Stimulated activated naive B cell treated with anti-CD40 and anti-IgM and Interleukin-4, amounts not matched to agents 10 μg/mL and 1 μg/mL and 100 μg/mL, for 72 hours (primary cell): Measurements from ENCODE around the gene PRLR.

ENCODE experiments used
- ATAC-seq, 2 donors: fragments of 150-1000 bp; cut with Tn5 transposase; replicated peaks; 2 replicates each; pipeline ENCODE4 v1.10.0; 2021; ENCODE audit warnings: moderate library complexity in 1 of 2
- DNase-seq: peaks from one replicate; pipeline ENCODE4 v3.0.0; 2021
- H3K27ac Mint-ChIP-seq: one replicate; pipeline ENCODE4 v1.8.0; 2022; ENCODE audit warnings: mild to moderate bottlenecking, mixed read lengths
- H3K27me3 Mint-ChIP-seq, 2 donors: one replicate each; pipeline ENCODE4 v1.8.0; 2022; ENCODE audit warnings: mixed read lengths in 2 of 2
- H3K36me3 Mint-ChIP-seq, 2 donors: one replicate each; pipeline ENCODE4 v1.8.0; 2022; ENCODE audit warnings: mixed read lengths in 2 of 2, mild to moderate bottlenecking in 1 of 2
- H3K4me1 Mint-ChIP-seq, 2 donors: one replicate each; pipeline ENCODE4 v1.8.0; 2022; ENCODE audit warnings: mixed read lengths in 2 of 2, mild to moderate bottlenecking in 1 of 2
- H3K4me3 Mint-ChIP-seq, 2 donors: one replicate each; pipeline ENCODE4 v1.8.0; 2022; ENCODE audit warnings: mild to moderate bottlenecking in 2 of 2, mixed read lengths in 2 of 2, moderate library complexity in 1 of 2
- H3K9me3 Mint-ChIP-seq, 2 donors: one replicate each; pipeline ENCODE4 v1.8.0; 2022; ENCODE audit warnings: mixed read lengths in 2 of 2, mild to moderate bottlenecking in 1 of 2

PRLR gene

DNA sequence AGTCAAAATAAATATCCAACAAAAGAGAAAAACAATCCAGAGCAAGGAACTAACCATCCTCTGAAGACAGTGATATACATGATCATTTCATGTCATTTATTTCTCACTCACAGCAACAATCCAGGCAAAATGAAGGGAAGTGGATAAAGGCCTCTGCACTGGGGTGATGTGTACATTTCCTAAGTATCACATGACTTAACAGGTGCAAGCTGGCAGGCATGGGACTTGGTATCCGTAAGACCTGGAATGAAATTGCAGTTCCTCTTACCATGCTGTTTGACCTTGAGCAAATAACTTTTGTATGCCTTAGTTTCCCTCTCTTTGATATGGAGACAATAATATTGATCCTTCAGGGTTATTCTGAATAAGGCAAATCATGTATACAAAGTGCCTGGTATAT, 77.6 kb downstream of the PRLR start:
- Mint-ChIP-seq H3K36me3 (no peaks in the 10 kb centered on the region), H3K9me3 (no peaks in the 10 kb centered on the region), H3K27me3 (peaks cover 0 to 10% of the 10 kb centered on the region in 2 donors), H3K4me1 (no peaks in the 10 kb centered on the region), H3K27ac (no peak overlapping the region), H3K4me3 (no peak overlapping the region)
- ATAC-seq (no peak), DNase-seq (no peak)

DNA sequence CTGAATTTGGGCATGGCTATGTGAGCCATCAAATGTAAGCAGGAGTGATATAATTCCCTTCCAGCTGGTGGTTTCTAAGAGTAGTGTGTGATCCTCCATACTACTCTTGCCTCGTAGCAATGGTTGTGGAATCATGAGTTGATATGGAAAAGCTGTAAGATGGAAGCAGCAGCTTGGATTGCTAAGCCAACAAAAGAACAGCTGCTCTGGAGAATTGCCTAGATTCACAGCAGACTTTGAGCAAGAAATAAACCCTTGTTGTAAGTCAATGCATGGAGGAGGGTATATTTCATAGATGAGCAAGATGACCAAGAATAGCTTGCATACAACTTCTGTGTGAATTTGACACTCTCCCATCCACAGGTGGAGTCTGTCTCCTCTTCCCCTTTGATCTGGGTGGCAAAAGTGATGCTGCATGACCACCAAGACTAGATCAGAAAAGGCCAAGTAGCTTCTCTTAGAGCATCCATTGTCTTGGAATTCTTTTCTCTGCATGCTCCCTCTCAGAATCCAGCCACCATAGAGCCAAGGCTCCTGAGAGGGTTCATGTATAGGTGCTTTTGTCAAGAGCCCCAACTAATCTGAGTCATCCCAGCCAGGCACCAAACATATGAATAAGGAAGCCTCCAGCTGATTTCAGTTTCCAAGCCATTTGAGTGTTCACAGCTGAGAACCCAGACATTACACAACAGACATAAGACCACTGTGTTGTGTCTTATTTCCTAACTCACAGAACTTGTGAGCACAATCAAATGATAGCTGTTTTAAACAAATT, 79.0 kb downstream of the PRLR start:
- Mint-ChIP-seq H3K27ac (no peak overlapping the region), H3K4me3 (no peak overlapping the region), H3K9me3 (no peaks in the 10 kb centered on the region), H3K4me1 (no peaks in the 10 kb centered on the region), H3K27me3 (peaks cover 0 to 9% of the 10 kb centered on the region in 2 donors), H3K36me3 (no peaks in the 10 kb centered on the region)
- DNase-seq (no peak), ATAC-seq (no peak)

DNA sequence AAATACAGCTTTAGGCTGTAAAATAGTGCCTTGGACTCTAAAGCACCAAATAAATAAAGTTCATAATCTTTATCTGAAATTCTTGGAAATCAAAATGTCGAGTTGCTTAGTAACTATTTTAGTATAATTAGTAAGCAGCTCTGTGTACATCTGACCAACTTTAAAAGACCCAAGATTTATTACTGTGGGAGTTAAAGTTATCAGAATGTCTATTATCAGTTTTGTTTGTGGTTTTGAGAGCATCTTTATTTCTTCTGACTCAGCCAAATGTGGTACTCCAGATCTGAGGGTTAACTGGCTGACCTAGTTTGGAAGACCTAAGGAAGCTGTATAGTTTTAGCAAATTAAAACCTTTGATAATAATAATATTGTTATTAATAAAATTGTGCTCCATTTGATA, 81.2 kb downstream of the PRLR start:
- ATAC-seq = no peak
- Mint-ChIP-seq H3K36me3 (no peaks in the 10 kb centered on the region), H3K27me3 (peaks cover 6 to 10% of the 10 kb centered on the region in 2 donors)

DNA sequence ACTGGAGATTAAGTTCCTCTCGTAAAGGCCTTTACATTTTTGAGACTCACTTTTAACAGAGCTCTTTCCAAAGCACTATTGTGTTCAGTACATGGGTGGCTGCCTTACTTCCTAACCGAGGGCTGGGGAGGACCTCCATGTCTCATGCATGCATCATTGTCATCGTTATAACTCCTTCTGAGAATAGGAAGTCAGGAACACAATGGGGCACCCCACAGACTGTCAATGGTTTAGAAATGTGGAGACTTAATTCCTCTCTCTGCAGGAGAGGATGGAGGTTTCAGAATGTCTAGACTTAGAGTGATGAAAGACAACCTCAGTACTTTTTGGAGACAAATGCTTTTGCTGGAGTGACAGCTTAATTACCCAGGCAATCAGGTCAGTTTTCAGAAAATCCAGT, 83.9 kb downstream of the PRLR start:
- Mint-ChIP-seq H3K4me1 (no peaks in the 10 kb centered on the region), H3K27me3 (peaks cover 6 to 11% of the 10 kb centered on the region in 2 donors), H3K36me3 (no peaks in the 10 kb centered on the region), H3K4me3 (no peak overlapping the region), H3K9me3 (no peaks in the 10 kb centered on the region), H3K27ac (no peak overlapping the region)
- no peak for DNase-seq
- no peak for ATAC-seq

More for the DNA sequence above, 81.2 kb downstream of the PRLR start:
- no peak for DNase-seq
- no peaks in the 10 kb centered on the region for H3K9me3 Mint-ChIP-seq
- H3K4me1 Mint-ChIP-seq = no peaks in the 10 kb centered on the region
- no peak overlapping the region for H3K27ac Mint-ChIP-seq
- H3K4me3 Mint-ChIP-seq = no peak overlapping the region

DNA sequence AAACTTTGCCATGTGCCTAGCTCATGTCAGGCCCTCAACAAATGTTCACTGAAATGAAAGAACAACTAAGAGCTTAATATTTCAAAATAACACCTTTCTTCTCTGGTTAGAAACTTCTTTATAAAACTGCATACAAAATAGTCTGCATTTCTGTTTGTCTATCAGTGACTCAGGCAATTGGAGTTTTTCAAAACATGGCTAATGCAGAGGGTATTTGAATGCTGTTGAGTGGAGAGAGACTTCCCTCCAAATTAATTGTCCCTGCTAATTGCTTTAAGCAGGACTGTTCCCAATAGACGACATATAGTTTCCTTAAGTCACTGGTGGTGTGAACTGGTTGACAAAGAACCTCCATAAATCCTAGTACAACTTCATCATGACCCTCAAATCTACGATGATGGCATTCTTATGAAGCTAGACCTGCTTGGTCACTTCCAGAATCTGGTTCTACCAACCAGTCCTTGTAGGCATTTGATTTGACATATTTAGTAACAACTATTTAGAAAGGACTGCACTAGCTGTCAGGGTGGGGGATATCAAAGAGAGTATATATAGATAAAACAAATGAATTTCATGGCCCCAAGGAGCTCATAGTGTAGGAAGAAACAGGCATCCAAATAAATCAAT, 84.5 kb downstream of the PRLR start:
- DNase-seq = no peak
- H3K27ac Mint-ChIP-seq = no peak overlapping the region

DNA sequence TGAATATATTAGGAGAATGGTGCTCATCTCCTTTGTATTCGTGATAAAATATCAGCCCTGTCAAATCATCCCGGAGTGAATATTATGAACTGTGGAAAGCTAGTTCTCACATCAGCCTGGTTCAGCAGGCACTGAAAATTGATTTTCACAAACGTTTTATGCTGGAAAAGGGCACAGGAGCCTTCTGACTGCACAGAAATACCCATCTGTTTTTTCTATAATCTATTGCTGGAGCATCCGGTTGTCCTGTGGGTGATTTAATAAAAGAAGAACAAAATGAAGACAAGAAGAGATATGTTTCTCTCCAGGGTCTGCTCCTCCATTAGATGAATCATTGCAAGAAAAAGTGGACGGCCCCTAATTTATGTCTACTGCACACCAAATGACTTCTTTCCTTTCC, 85.3 kb downstream of the PRLR start:
- no peak for DNase-seq
- H3K27ac Mint-ChIP-seq = no peak overlapping the region
- no peaks in the 10 kb centered on the region for H3K36me3 Mint-ChIP-seq
- ATAC-seq = no peak
- no peaks in the 10 kb centered on the region for H3K9me3 Mint-ChIP-seq
- peaks cover 2 to 11% of the 10 kb centered on the region in 2 donors for H3K27me3 Mint-ChIP-seq
- H3K4me1 Mint-ChIP-seq = no peaks in the 10 kb centered on the region
- H3K4me3 Mint-ChIP-seq = no peak overlapping the region

More for the DNA sequence above, 84.5 kb downstream of the PRLR start:
- Mint-ChIP-seq H3K27me3 (peaks cover 6 to 11% of the 10 kb centered on the region in 2 donors), H3K4me1 (no peaks in the 10 kb centered on the region), H3K36me3 (no peaks in the 10 kb centered on the region), H3K9me3 (no peaks in the 10 kb centered on the region), H3K4me3 (no peak overlapping the region)
- no peak for ATAC-seq

DNA sequence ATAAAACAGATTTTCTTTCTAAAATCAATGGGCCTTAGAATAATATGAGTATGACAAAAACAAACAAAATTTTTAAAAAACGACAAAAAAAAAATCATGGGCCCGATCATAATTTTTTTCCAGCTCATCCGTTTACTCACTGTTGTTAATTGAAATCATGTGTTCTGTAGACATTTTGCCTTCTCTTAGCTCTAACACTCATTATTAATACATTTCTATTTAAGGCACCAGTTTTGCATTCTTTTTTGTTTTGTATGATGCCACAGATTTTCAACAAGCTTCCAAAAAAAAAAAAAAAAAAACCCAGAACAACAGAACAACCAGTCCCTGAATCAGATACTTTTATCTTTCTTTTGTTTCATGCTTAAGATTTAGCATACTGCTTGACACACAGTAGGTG, 86.4 kb downstream of the PRLR start:
- Mint-ChIP-seq H3K9me3 (no peaks in the 10 kb centered on the region), H3K27ac (no peak overlapping the region), H3K36me3 (no peaks in the 10 kb centered on the region), H3K27me3 (peaks cover 0 to 11% of the 10 kb centered on the region in 2 donors), H3K4me3 (no peak overlapping the region), H3K4me1 (no peaks in the 10 kb centered on the region)
- ATAC-seq (no peak), DNase-seq (no peak)

DNA sequence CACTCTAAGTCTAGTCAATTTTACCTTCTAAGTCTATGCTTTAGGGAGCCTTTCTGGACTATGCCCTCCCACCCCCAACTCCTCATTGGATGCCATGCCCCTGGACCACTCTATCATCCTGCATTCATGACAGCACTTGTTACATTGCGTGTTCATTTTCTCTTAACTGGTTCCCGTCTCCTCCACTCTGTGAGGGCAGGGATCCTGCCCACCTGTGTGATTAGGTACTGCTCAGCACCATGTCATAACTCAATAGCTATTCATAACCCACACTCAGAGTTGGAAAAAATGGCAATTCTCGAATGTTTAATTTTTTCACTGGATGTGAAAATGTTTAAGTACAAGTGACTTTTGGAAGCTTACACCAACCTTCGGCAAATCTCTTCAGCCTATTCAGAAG, 88.5 kb downstream of the PRLR start:
- DNase-seq = no peak
- H3K4me1 Mint-ChIP-seq = no peaks in the 10 kb centered on the region
- no peak overlapping the region for H3K4me3 Mint-ChIP-seq
- H3K36me3 Mint-ChIP-seq = no peaks in the 10 kb centered on the region
- no peak overlapping the region for H3K27ac Mint-ChIP-seq
- no peaks in the 10 kb centered on the region for H3K9me3 Mint-ChIP-seq
- ATAC-seq = no peak
- H3K27me3 Mint-ChIP-seq = peaks cover 0 to 11% of the 10 kb centered on the region in 2 donors

DNA sequence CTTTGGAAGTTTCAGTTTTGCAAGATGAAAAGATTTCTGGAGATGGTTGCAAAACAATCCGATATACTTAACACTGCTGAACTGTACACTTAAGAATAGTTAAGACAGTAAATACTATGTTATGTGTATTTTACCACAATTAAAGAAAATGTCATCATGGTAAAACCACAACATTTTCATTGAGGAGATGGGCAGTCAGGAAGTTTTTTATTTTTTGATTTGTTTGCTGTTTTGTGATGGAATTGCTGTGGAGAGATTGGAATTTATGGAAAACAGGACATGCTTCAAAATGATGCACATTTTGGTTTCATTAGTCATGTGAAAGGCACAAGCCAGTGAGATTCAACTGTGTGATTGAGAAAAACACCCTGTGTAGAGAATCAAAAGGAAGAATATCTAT, 92.1 kb downstream of the PRLR start:
- ATAC-seq = no peak
- no peak overlapping the region for H3K27ac Mint-ChIP-seq
- no peaks in the 10 kb centered on the region for H3K36me3 Mint-ChIP-seq
- DNase-seq = no peak
- H3K27me3 Mint-ChIP-seq = peaks cover 0 to 8% of the 10 kb centered on the region in 2 donors
- H3K9me3 Mint-ChIP-seq = peaks cover 0 to 2% of the 10 kb centered on the region in 2 donors
- peaks cover 0 to 3% of the 10 kb centered on the region in 2 donors for H3K4me1 Mint-ChIP-seq
- H3K4me3 Mint-ChIP-seq = no peak overlapping the region

DNA sequence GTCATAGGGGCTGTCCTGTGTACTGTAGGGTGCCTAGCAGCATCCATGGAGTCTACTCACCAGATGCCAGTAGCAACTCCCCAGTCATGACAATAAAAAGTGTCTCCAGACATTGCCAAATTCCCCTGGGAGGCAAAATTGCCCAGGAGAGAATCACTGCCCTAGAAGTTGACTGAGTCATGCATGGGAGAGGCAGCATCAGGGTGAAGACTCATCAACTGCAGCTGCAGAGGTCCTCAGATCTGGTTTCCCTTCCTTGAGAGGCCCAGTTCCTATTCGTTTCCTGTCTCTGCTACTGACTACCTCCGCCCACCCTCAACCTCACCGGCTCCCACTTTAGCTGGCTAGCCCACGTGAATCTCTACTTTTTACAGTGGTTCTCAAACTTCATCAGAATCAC, 93.9 kb downstream of the PRLR start:
- peaks cover 0 to 3% of the 10 kb centered on the region in 2 donors for H3K4me1 Mint-ChIP-seq
- no peaks in the 10 kb centered on the region for H3K36me3 Mint-ChIP-seq
- ATAC-seq (peak in 1 of 2 donors; percentile 36), DNase-seq (no peak)
- H3K9me3 Mint-ChIP-seq = peaks cover 0 to 2% of the 10 kb centered on the region in 2 donors
- H3K4me3 Mint-ChIP-seq = no peak overlapping the region
- H3K27me3 Mint-ChIP-seq = peaks cover 0 to 8% of the 10 kb centered on the region in 2 donors
- no peak overlapping the region for H3K27ac Mint-ChIP-seq

DNA sequence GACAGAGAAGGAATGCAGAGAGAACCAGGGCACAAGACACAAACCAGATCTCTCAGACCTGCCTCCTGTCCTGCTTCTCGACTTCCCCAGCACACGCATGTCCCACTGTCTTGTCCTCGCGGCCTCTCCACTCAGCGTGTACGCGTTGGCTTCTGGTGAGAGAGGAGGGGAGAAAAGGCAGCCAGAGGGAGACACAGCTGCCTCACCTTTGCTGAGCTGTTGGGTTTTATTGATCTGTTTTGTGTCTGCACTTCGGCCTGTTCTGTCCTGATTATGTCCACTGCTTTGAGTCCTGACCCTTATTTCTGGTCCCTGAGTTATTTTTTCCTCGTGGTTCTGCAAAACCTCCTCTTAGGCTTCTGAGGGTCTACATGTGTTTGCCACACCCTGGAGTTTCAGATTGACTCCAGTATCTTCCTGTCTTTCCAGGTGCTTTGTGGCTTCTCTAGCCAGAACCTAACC, 95.0 kb downstream of the PRLR start:
- H3K4me1 Mint-ChIP-seq = peaks cover 0 to 3% of the 10 kb centered on the region in 2 donors

DNA sequence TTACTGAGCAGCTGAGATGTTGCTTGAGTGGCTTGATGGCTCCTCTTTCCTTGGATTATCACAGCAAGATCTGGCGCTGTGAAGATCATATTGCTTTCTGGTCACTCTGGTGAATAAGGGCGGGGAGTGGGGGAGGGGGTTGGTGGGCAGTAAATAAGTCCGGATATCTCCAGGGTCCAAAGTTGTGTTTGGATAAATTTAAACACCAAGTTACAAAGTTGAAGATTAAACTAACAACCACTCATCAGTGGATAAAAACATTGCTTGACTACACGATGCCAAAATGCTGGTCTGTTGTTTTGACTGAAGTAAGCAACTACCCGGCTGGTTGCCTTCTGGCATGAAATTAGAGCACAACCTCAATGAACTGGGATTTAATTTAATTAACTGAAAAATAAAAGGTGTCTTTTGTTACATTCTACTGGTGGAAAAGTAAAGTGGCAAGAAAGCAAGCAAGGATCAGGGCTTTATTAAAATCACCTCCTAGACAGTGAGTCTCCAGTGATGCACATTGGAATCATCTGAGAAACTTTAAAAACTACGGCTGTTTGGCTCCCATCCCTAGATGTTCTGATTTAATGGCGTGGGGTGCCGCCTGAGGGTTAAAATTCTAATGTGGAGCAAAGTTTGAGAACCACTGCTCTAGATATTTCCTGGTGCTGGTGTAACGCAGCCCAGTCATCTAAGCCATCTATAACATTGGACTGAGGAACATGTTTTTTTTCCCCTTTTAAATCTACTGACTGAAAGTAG, 95.8 kb downstream of the PRLR start:
- H3K27me3 Mint-ChIP-seq = peaks cover 11 to 21% of the 10 kb centered on the region in 2 donors
- no peak overlapping the region for H3K27ac Mint-ChIP-seq
- H3K36me3 Mint-ChIP-seq = no peaks in the 10 kb centered on the region

More for the DNA sequence above, 95.0 kb downstream of the PRLR start:
- no peak for ATAC-seq
- DNase-seq = no peak
- Mint-ChIP-seq H3K4me3 (no peak overlapping the region), H3K36me3 (no peaks in the 10 kb centered on the region), H3K27ac (no peak overlapping the region), H3K27me3 (peaks cover 8 to 12% of the 10 kb centered on the region in 2 donors), H3K9me3 (peaks cover 0 to 2% of the 10 kb centered on the region in 2 donors)

DNA sequence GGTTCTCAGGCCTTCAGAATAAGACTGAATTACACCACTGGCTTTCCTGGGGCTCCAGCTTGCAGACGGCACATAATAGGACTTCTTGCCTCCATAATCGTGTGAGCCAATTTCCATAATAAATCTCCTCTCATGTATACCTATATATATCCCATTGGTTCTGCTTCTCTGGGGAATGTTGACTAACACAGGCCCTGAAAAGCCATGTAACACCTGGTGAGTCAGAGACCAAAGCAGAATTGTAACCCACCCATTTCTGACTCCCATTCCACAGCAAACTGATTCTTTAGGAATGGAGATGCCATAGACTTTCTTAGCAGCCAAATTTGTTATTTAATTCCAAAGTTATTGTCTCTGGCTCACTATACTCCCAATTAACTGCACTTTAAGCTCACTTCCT, 97.1 kb downstream of the PRLR start:
- H3K4me3 Mint-ChIP-seq = no peak overlapping the region
- no peaks in the 10 kb centered on the region for H3K36me3 Mint-ChIP-seq
- H3K4me1 Mint-ChIP-seq = peaks cover 0 to 3% of the 10 kb centered on the region in 2 donors
- DNase-seq (no peak), ATAC-seq (no peak)
- H3K9me3 Mint-ChIP-seq = peaks cover 0 to 2% of the 10 kb centered on the region in 2 donors
- peaks cover 11 to 22% of the 10 kb centered on the region in 2 donors for H3K27me3 Mint-ChIP-seq
- no peak overlapping the region for H3K27ac Mint-ChIP-seq

More for the DNA sequence above, 95.8 kb downstream of the PRLR start:
- Mint-ChIP-seq H3K4me1 (peaks cover 0 to 3% of the 10 kb centered on the region in 2 donors), H3K9me3 (peaks cover 0 to 2% of the 10 kb centered on the region in 2 donors), H3K4me3 (no peak overlapping the region)
- ATAC-seq (no peak), DNase-seq (no peak)

DNA sequence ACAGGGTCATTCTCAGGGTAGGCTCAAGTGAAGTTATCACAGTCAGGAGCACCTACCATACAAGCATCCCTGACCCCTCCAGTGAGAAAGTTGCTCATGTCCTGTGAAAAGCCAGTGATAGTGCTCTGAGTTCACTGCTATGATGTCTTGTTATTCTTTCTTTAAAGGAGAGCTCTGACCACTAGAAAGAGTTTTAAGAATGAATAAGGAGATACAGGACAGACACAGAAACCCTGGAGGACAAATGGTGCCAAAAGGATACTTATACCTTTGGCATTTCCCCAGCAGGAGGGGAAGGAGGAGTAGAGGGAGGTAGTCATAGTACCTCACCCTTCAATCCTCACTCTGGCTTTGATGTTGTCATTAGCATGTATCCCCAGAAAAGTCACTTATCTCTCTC, 98.6 kb downstream of the PRLR start:
- DNase-seq = no peak
- peaks cover 0 to 2% of the 10 kb centered on the region in 2 donors for H3K9me3 Mint-ChIP-seq
- no peak for ATAC-seq
- H3K4me1 Mint-ChIP-seq = peaks cover 0 to 3% of the 10 kb centered on the region in 2 donors
- peaks cover 14 to 28% of the 10 kb centered on the region in 2 donors for H3K27me3 Mint-ChIP-seq
- no peaks in the 10 kb centered on the region for H3K36me3 Mint-ChIP-seq
- H3K27ac Mint-ChIP-seq = no peak overlapping the region
- H3K4me3 Mint-ChIP-seq = no peak overlapping the region
